Measurements from ENCODE around the gene DNAAF3. TPM values are rescaled to one million over a fixed set of nuclear protein-coding genes. Genes with fewer than 3 reads are reported as not detected.

Gene DNAAF3
- total RNA-seq, 1 donor from 2014 or later: 0.53 TPM

DNA sequence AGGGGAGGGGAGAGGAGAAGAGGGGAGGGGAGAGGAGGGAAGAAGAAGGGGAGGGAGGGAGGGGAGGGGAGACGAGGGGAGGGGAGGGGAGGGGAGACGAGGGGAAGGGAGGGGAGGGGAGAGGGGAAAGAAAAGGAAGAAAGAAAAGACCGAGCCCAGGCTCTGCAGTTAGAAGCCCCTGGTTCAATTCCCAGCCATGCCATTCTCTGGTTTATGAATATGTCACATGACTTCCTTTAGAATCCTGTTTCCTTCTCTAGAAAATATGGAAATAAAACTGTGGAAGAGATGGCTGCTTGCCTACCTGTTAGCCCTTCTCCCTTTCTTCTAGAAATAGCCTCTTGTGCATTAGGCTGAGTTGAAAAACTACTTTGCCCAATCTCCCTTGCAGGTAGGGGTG is 31.7 kb downstream of the DNAAF3 start:
- Histone ChIP-seq H3K4me3 (ENCODE audit: low read depth, low read length) (no peak overlapping the region), H3K36me3 (ENCODE audit: control insufficient read depth, insufficient read depth, low read length) (no peaks in the 10 kb centered on the region), H3K27me3 (ENCODE audit: control insufficient read depth, insufficient read depth, low read length) (peaks cover 3% of the 10 kb centered on the region)
- no peak for FAIRE-seq
- TF ChIP-seq, protein P1, sequence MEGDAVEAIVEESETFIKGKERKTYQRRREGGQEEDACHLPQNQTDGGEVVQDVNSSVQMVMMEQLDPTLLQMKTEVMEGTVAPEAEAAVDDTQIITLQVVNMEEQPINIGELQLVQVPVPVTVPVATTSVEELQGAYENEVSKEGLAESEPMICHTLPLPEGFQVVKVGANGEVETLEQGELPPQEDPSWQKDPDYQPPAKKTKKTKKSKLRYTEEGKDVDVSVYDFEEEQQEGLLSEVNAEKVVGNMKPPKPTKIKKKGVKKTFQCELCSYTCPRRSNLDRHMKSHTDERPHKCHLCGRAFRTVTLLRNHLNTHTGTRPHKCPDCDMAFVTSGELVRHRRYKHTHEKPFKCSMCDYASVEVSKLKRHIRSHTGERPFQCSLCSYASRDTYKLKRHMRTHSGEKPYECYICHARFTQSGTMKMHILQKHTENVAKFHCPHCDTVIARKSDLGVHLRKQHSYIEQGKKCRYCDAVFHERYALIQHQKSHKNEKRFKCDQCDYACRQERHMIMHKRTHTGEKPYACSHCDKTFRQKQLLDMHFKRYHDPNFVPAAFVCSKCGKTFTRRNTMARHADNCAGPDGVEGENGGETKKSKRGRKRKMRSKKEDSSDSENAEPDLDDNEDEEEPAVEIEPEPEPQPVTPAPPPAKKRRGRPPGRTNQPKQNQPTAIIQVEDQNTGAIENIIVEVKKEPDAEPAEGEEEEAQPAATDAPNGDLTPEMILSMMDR (IDR thresholded peaks at IDR 0.05; ENCODE audit: insufficient read depth, low read length, severe bottlenecking): no peak
- DNase-seq (ENCODE audit: low read depth): no peak

GRCh38 chr19:55133639-55134444 is 32.6 kb downstream of the DNAAF3 start:
- no peaks in the 10 kb centered on the region for H3K36me3 ChIP-seq (ENCODE audit: control insufficient read depth, insufficient read depth, low read length)
- H3K4me3 ChIP-seq (ENCODE audit: low read depth, low read length): no peak overlapping the region
- DNase-seq (ENCODE audit: low read depth) (no peak), FAIRE-seq (no peak)
- TF ChIP-seq, protein P1 (IDR thresholded peaks at IDR 0.05; ENCODE audit: insufficient read depth, low read length, severe bottlenecking): no peak
- H3K27me3 ChIP-seq (ENCODE audit: control insufficient read depth, insufficient read depth, low read length): peaks cover 4% of the 10 kb centered on the region

DNA sequence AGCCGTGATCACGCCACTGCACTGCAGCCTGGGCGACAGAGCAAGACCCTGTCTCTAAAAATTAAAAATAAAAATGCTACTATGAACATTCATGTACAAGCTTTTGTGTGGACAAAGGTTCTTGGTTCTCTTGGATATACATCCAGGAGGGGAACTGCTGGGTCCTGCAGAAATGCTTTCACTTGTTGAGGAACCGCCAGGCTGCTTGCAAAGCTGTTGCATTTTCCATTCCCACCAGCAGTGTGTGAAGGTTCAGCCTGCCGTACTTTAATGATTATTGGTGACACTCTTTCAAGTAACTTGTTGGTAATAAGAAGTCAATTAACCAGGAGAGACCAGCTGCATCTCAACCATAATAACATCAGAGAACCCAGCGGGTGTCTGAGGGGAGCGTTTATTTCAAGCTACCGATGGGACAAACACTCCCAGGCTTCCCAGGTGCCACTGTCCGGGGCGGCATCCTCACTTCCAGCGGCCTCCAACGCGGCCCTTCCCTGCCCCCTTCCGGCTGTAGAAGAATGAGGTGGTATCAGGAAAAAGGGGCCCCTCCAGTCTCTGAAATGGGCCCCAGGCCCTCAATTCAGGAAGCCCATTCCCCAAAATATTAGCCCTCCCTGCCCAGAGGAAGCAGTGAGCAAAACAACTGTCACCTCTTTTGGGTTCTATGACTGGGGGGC is 33.8 kb downstream of the DNAAF3 start:
- no peak overlapping the region for H3K4me3 ChIP-seq (ENCODE audit: low read depth, low read length)
- H3K36me3 ChIP-seq (ENCODE audit: control insufficient read depth, insufficient read depth, low read length): no peaks in the 10 kb centered on the region
- no peak for DNase-seq (ENCODE audit: low read depth)
- FAIRE-seq: no peak
- TF ChIP-seq, protein P1 (IDR thresholded peaks at IDR 0.05; ENCODE audit: insufficient read depth, low read length, severe bottlenecking): no peak
- peaks cover 4% of the 10 kb centered on the region for H3K27me3 ChIP-seq (ENCODE audit: control insufficient read depth, insufficient read depth, low read length)

DNA sequence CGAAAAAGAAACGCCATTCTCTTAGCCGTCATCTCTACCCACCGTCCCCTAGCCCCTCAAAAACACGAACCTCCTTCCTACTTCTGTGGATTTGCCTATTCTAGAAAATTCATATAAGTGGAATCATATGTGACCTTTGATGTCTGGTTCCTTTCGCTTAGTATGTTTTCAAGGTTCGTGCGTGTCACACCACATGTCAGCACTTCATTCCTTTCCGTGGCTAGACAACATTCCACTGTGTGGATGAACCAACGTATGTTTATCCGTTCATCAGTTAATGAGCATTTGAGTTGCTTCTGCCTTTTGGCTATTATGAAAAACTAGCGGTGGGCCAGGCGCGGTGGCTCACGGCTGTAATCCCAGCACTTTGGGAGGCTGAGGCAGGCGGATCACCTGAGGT is 35.0 kb downstream of the DNAAF3 start:
- DNase-seq (ENCODE audit: low read depth) (no peak), FAIRE-seq (no peak)
- no peak overlapping the region for H3K4me3 ChIP-seq (ENCODE audit: low read depth, low read length)
- TF ChIP-seq, protein P1 (IDR thresholded peaks at IDR 0.05; ENCODE audit: insufficient read depth, low read length, severe bottlenecking): no peak
- H3K36me3 ChIP-seq (ENCODE audit: control insufficient read depth, insufficient read depth, low read length): no peaks in the 10 kb centered on the region
- H3K27me3 ChIP-seq (ENCODE audit: control insufficient read depth, insufficient read depth, low read length): peaks cover 4% of the 10 kb centered on the region

- no peaks in the 10 kb centered on the region for H3K27me3 ChIP-seq (ENCODE audit: control insufficient read depth, insufficient read depth, low read length)
- H3K36me3 ChIP-seq (ENCODE audit: control insufficient read depth, insufficient read depth, low read length): no peaks in the 10 kb centered on the region
- TF ChIP-seq, protein P1 (IDR thresholded peaks at IDR 0.05; ENCODE audit: insufficient read depth, low read length, severe bottlenecking): no peak
- H3K4me3 ChIP-seq (ENCODE audit: low read depth, low read length): no peak overlapping the region
- FAIRE-seq: no peak
- no peak for DNase-seq (ENCODE audit: low read depth)
These were observed 47.4 kb downstream of the DNAAF3 start for GRCh38 chr19:55119053-55119452.

Data from bronchial epithelial cell (primary cell).